Middle frontal gyrus (tissue), 1 donor: Measurements from ENCODE around the gene GRIK4.
A peak's percentile ranks its signal among the peaks of the same experiment; 100 is the strongest.

Experiments
- DNase-seq: peaks from one replicate; pipeline ENCODE4 v3.0.0-alpha.2; 2015; ENCODE audit warnings: low spot score; ENCODE audit errors: extremely low spot score

GRIK4 gene

GRCh38 chr11:120666121-120666639, 154.6 kb downstream of the GRIK4 start:
- no peak for DNase-seq

- peak; percentile 42 for DNase-seq
Measured at GRCh38 chr11:120667281-120667680, 155.7 kb downstream of the GRIK4 start.

- DNase-seq: no peak
Measured at GRCh38 chr11:120667934-120668333, 156.4 kb downstream of the GRIK4 start.

- no peak for DNase-seq
Measured at GRCh38 chr11:120668537-120668936, 157.0 kb downstream of the GRIK4 start.

- DNase-seq: no peak
Measured at GRCh38 chr11:120674542-120674941, 163.0 kb downstream of the GRIK4 start.

- DNase-seq: no peak
Measured at GRCh38 chr11:120675171-120675570, 163.6 kb downstream of the GRIK4 start.

GRCh38 chr11:120676991-120677390, 165.4 kb downstream of the GRIK4 start:
- DNase-seq: no peak

- DNase-seq: no peak
Measured at GRCh38 chr11:120680322-120680721, 168.8 kb downstream of the GRIK4 start.

GRCh38 chr11:120681434-120682331, 170.1 kb downstream of the GRIK4 start:
- DNase-seq: no peak

GRCh38 chr11:120682332-120682649, 170.7 kb downstream of the GRIK4 start:
- no peak for DNase-seq

GRCh38 chr11:120682866-120683265, 171.3 kb downstream of the GRIK4 start:
- DNase-seq: no peak

- DNase-seq: no peak
Measured at GRCh38 chr11:120686516-120686915, 175.0 kb downstream of the GRIK4 start.

GRCh38 chr11:120688163-120688562, 176.6 kb downstream of the GRIK4 start:
- no peak for DNase-seq

GRCh38 chr11:120689596-120690275, 178.2 kb downstream of the GRIK4 start:
- DNase-seq: no peak

- no peak for DNase-seq
Measured at GRCh38 chr11:120690406-120690805, 178.9 kb downstream of the GRIK4 start.

- no peak for DNase-seq
Measured at GRCh38 chr11:120694726-120695125, 183.2 kb downstream of the GRIK4 start.

- DNase-seq: no peak
Measured at GRCh38 chr11:120695426-120695825, 183.9 kb downstream of the GRIK4 start.

GRCh38 chr11:120695939-120696338, 184.4 kb downstream of the GRIK4 start:
- DNase-seq: no peak

- DNase-seq: no peak
Measured at GRCh38 chr11:120696597-120697218, 185.2 kb downstream of the GRIK4 start.

- DNase-seq: no peak
Measured at GRCh38 chr11:120698918-120699317, 187.4 kb downstream of the GRIK4 start.

GRCh38 chr11:120702656-120703055, 191.1 kb downstream of the GRIK4 start:
- DNase-seq: no peak
